SK-N-SH (cell line): Measurements from ENCODE around the gene KRTAP22-1.

Source experiments
- CTCF ChIP-seq: fragments of 200-600 bp; sonication (generic); IDR thresholded peaks from 2 replicates; pipeline ENCODE4 v1.6.1; 2017; ENCODE audit warnings: antibody characterized with exemption, mild to moderate bottlenecking, moderate library complexity
- EP300 ChIP-seq, 2 experiments: IDR thresholded peaks; 2 replicates each; pipeline versions ENCODE4 v1.4.0 to v1.6.1; 2012; ENCODE audit warnings: borderline replicate concordance in 1 of 2, low read depth in 1 of 2, low read length in 1 of 2
- EZH2phosphoT487 ChIP-seq: fragments of 200-600 bp; sonication (generic); IDR thresholded peaks from 2 replicates; pipeline ENCODE4 v1.6.1; 2017; ENCODE audit warnings: low read depth, mixed run types, mild to moderate bottlenecking, antibody characterized with exemption, moderate library complexity, borderline replicate concordance
- GABPA ChIP-seq: IDR thresholded peaks from 2 replicates; pipeline ENCODE4 v1.4.0; 2012; ENCODE audit warnings: low read depth, mild to moderate bottlenecking
- IRF3 ChIP-seq: fragments of 150-350 bp; IDR thresholded peaks from 2 replicates; pipeline ENCODE4 v1.6.1; 2016; ENCODE audit warnings: mild to moderate bottlenecking, low read depth, low read length
- MAX ChIP-seq: IDR thresholded peaks from 2 replicates; pipeline ENCODE4 v1.4.0; 2012; ENCODE audit warnings: low read depth
- MEF2A ChIP-seq: IDR thresholded peaks from 2 replicates; pipeline ENCODE4 v1.4.0; 2012; ENCODE audit warnings: low read depth, borderline replicate concordance
- MXI1 ChIP-seq: IDR thresholded peaks from 2 replicates; pipeline ENCODE4 v1.6.1; 2012; ENCODE audit warnings: mild to moderate bottlenecking, low read depth, low read length, improper control_type of control experiment
- POLR2AphosphoS5 ChIP-seq: IDR thresholded peaks from 2 replicates; pipeline ENCODE4 v1.6.1; 2012; ENCODE audit warnings: low read depth, low read length
- RAD21 ChIP-seq: IDR thresholded peaks from 2 replicates; pipeline ENCODE4 v1.6.1; 2012; ENCODE audit warnings: mild to moderate bottlenecking, low read length
- SMC3 ChIP-seq: IDR thresholded peaks from 2 replicates; pipeline ENCODE4 v1.6.1; 2012; ENCODE audit warnings: low read depth, low read length, improper control_type of control experiment
- TAF1 ChIP-seq: IDR thresholded peaks from 2 replicates; pipeline ENCODE4 v1.6.1; 2012; ENCODE audit warnings: low read depth, mild to moderate bottlenecking, low read length, moderate library complexity, borderline replicate concordance
- TEAD4 ChIP-seq: IDR thresholded peaks from 2 replicates; pipeline ENCODE4 v1.4.0; 2012; ENCODE audit warnings: mild to moderate bottlenecking, borderline replicate concordance; ENCODE audit not compliant: insufficient read depth
- USF2 ChIP-seq: fragments of 150-350 bp; IDR thresholded peaks from 2 replicates; pipeline ENCODE4 v1.6.1; 2017; ENCODE audit warnings: antibody characterized with exemption, low read length, low read depth, borderline replicate concordance

- no peak for TF ChIP-seq CTCF
- TF ChIP-seq TAF1 = no peak
- TF ChIP-seq TEAD4 = no peak
- no peak for TF ChIP-seq USF2
- no peak for TF ChIP-seq MEF2A
- TF ChIP-seq GABPA = no peak
- no peak for TF ChIP-seq EP300 (IDR thresholded peaks at IDR 0.05; ENCODE audit: borderline replicate concordance in 1 of 2, low read depth in 1 of 2, low read length in 1 of 2)
- no peak for TF ChIP-seq POLR2AphosphoS5
- no peak for TF ChIP-seq RAD21
- TF ChIP-seq MXI1 = no peak
- no peak for TF ChIP-seq EZH2phosphoT487
- TF ChIP-seq SMC3 = no peak
- TF ChIP-seq IRF3 = no peak
- no peak for TF ChIP-seq MAX
Measured at GRCh38 chr21:30561957-30562356, 38.9 kb upstream of the KRTAP22-1 start.
